Neural progenitor cell (in vitro differentiated cells): ENCODE results near the gene NAALADL1. TPM values are rescaled to one million over a fixed set of nuclear protein-coding genes. Genes with fewer than 3 reads are reported as not detected.

Experiments
- DNase-seq: peaks from one replicate; pipeline ENCODE4 v3.0.0-alpha.2; 2016; ENCODE audit warnings: low spot score
- H2AFZ ChIP-seq: fragments of 200-600 bp; sonication (generic); replicated peaks from 2 replicates; pipeline ENCODE4 v1.6.1; 2016; ENCODE audit warnings: antibody characterized with exemption
- H3F3A ChIP-seq: fragments of 200-600 bp; sonication (generic); 2 replicates; pipeline ENCODE4 v1.6.1; 2016; ENCODE audit warnings: antibody characterized with exemption, low read depth
- H3K27ac ChIP-seq: fragments of 200-600 bp; sonication (generic); 2 replicates; pipeline ENCODE4 v1.5.1; 2016; ENCODE audit warnings: mild to moderate bottlenecking
- H3K27me3 ChIP-seq: fragments of 200-600 bp; sonication (generic); 2 replicates; pipeline ENCODE4 v1.6.1; 2016; ENCODE audit warnings: mild to moderate bottlenecking, moderate library complexity
- H3K36me3 ChIP-seq: fragments of 200-600 bp; sonication (generic); 2 replicates; pipeline ENCODE4 v1.5.1; 2016
- H3K4me1 ChIP-seq: fragments of 200-600 bp; sonication (generic); 2 replicates; pipeline ENCODE4 v1.6.1; 2016; ENCODE audit warnings: mixed run types
- H3K4me2 ChIP-seq: fragments of 200-600 bp; sonication (generic); 2 replicates; pipeline ENCODE4 v1.6.1; 2016
- H3K4me3 ChIP-seq: fragments of 200-600 bp; sonication (generic); 2 replicates; pipeline ENCODE4 v1.5.1; 2016
- H3K79me2 ChIP-seq: fragments of 200-600 bp; sonication (generic); 2 replicates; pipeline ENCODE4 v1.6.1; 2016; ENCODE audit warnings: low read depth
- H3K9ac ChIP-seq: fragments of 200-600 bp; sonication (generic); 2 replicates; pipeline ENCODE4 v1.6.1; 2016
- H3K9me3 ChIP-seq: fragments of 200-600 bp; sonication (generic); 2 replicates; pipeline ENCODE4 v1.5.1; 2016; ENCODE audit warnings: low read depth
- H4K20me1 ChIP-seq: fragments of 200-600 bp; sonication (generic); 2 replicates; pipeline ENCODE4 v1.6.1; 2016; ENCODE audit warnings: low read depth
- H3K27ac Mint-ChIP-seq: 3 replicates; pipeline ENCODE4 v1.8.0; 2021; ENCODE audit warnings: mixed read lengths
- H3K27me3 Mint-ChIP-seq: 2 replicates; pipeline ENCODE4 v1.8.0; 2022; ENCODE audit warnings: low read depth, mild to moderate bottlenecking, inconsistent platforms, moderate library complexity, mixed read lengths; ENCODE audit not compliant: insufficient read depth
- H3K36me3 Mint-ChIP-seq: 3 replicates; pipeline ENCODE4 v1.8.0; 2021; ENCODE audit warnings: mixed read lengths
- H3K4me1 Mint-ChIP-seq: 3 replicates; pipeline ENCODE4 v1.8.0; 2021; ENCODE audit warnings: mixed read lengths
- H3K4me3 Mint-ChIP-seq: 3 replicates; pipeline ENCODE4 v1.8.0; 2021; ENCODE audit warnings: mild to moderate bottlenecking, moderate library complexity, mixed read lengths
- H3K9me3 Mint-ChIP-seq: 3 replicates; pipeline ENCODE4 v1.8.0; 2020; ENCODE audit warnings: mixed read lengths
- CTCF ChIP-seq: fragments of 200-600 bp; sonication (generic); IDR thresholded peaks from 2 replicates; pipeline ENCODE4 v1.5.1; 2017; ENCODE audit warnings: antibody characterized with exemption, mild to moderate bottlenecking
- EZH2 ChIP-seq: fragments of 200-600 bp; sonication (generic); IDR thresholded peaks from 2 replicates; pipeline ENCODE4 v1.6.1; 2017; ENCODE audit warnings: antibody characterized with exemption, mild to moderate bottlenecking, moderate library complexity
- EZH2phosphoT487 ChIP-seq: fragments of 200-600 bp; sonication (generic); IDR thresholded peaks from 2 replicates; pipeline ENCODE4 v1.6.1; 2017; ENCODE audit warnings: antibody characterized with exemption
- total RNA-seq: library from RNA; depleted of rRNA; stranded (reverse); fragments of >200 nt; gene quantifications from 2 replicates; pipeline ENCODE4 v1.2.3, GENCODE V29; 2015; ENCODE audit warnings: low replicate concordance

Gene NAALADL1
- total RNA-seq, 1 donor from 2014 or later: 0.80 TPM

DNA sequence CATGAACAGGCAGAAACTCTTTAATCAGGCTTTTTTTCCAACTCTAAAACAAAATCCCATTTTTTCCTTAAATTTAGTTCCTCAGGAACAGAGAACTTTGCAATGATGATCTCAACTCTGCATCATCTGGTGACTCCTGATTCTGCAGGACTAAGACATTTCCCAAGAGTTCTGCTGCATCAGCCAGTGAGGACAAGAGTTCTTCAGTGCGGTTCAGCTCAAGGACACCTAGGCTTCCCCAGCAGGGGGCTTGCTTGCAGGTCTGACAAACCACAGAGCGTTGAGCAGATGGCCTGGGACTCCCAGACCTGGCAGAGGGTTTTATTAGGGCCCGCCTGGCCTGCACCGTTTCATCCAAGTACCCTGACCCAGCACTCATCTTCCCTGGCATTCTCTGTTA, 19.1 kb upstream of the NAALADL1 start:
- Histone ChIP-seq H3F3A (peaks cover 17% of the 10 kb centered on the region), H3K27me3 (no peaks in the 10 kb centered on the region), H3K4me2 (no peak overlapping the region), H3K4me1 (peaks cover under 1% of the 10 kb centered on the region), H4K20me1 (peaks cover 16% of the 10 kb centered on the region), H3K9me3 (no peaks in the 10 kb centered on the region), H3K27ac (no peak overlapping the region), H3K36me3 (peaks cover 5% of the 10 kb centered on the region), H2AFZ (no peak overlapping the region), H3K4me3 (no peak overlapping the region), H3K79me2 (peaks cover 45% of the 10 kb centered on the region), H3K9ac (no peak overlapping the region)
- Mint-ChIP-seq H3K4me1 (peaks cover 17% of the 10 kb centered on the region), H3K36me3 (peaks cover 34% of the 10 kb centered on the region), H3K27ac (no peak overlapping the region), H3K27me3 (peaks cover 2% of the 10 kb centered on the region), H3K9me3 (no peaks in the 10 kb centered on the region), H3K4me3 (no peak overlapping the region)
- no peak for DNase-seq
- TF ChIP-seq CTCF (no peak), EZH2phosphoT487 (no peak), EZH2 (no peak)

DNA sequence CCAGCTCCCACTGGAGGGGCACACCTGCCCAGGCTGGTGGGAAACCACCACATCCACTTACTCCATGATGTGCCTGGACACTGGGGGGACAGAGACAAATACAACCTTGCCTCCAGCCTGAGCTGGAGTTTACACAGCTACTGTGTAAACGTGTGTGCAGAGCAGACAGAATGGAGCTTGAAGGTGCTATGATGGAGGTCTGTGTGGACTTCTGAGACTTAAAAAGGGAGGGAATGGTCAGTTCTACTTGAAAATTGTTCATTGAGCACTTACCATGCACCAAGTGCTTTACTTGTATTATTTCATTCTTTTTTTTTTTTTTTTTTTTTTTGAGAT, 14.2 kb upstream of the NAALADL1 start:
- H3F3A ChIP-seq: no peaks in the 10 kb centered on the region
- no peaks in the 10 kb centered on the region for H3K9me3 Mint-ChIP-seq
- H3K27me3 ChIP-seq: no peaks in the 10 kb centered on the region
- no peak overlapping the region for H3K27ac Mint-ChIP-seq
- H3K9me3 ChIP-seq: no peaks in the 10 kb centered on the region
- H3K4me1 Mint-ChIP-seq: peaks cover 4% of the 10 kb centered on the region
- H3K27ac ChIP-seq: no peak overlapping the region
- H3K36me3 ChIP-seq: no peaks in the 10 kb centered on the region
- no peaks in the 10 kb centered on the region for H3K4me1 ChIP-seq
- peaks cover 3% of the 10 kb centered on the region for H3K27me3 Mint-ChIP-seq
- TF ChIP-seq EZH2: no peak
- TF ChIP-seq CTCF: no peak
- no peak for TF ChIP-seq EZH2phosphoT487
- no peak overlapping the region for H2AFZ ChIP-seq
- H3K36me3 Mint-ChIP-seq: peaks cover 14% of the 10 kb centered on the region
- peaks cover 8% of the 10 kb centered on the region for H3K79me2 ChIP-seq
- H3K4me2 ChIP-seq: no peak overlapping the region
- no peak overlapping the region for H3K9ac ChIP-seq
- no peak for DNase-seq
- H3K4me3 Mint-ChIP-seq: no peak overlapping the region
- H4K20me1 ChIP-seq: peaks cover 3% of the 10 kb centered on the region
- no peak overlapping the region for H3K4me3 ChIP-seq

DNA sequence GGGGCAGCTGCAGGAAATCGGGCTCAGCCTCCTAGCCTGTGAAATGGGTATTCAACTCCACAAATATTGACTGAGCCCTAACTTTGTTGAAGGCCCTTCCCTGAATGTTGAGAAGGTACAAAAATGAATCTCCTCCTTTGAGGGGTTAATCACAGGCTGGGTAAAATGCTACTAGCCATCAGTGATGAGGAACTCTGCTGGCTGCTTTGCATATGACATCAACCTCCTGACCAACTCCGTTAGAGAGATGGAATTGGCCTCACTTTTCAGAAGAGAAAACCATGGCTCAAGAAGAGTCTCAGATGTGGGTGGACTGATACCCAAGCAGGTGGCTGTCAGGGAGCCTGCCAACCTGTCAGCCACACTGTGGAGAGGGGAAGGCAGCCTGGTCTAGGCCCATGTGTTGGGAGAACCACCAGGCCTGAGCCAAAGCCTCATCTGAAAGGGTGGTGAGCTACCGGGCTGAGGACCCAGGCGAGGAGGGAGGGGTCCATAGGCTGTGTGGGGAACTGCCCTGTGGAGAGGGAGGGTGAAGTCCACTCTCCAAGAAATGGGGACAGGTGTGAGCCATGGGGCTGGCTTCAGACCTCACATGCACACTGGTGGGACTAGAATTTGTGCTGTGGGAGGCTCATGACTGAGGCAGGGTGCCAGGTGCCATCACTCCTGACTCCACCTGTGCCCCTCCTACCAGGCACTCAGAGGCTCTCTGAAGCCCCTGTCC, 13.7 kb upstream of the NAALADL1 start:
- Histone ChIP-seq H3K4me2 (no peak overlapping the region), H3K9me3 (no peaks in the 10 kb centered on the region), H3K27me3 (no peaks in the 10 kb centered on the region), H2AFZ (no peak overlapping the region), H3K4me1 (peaks cover 5% of the 10 kb centered on the region), H3K9ac (no peak overlapping the region), H4K20me1 (no peaks in the 10 kb centered on the region), H3K27ac (no peak overlapping the region), H3K4me3 (no peak overlapping the region), H3K79me2 (peaks cover 3% of the 10 kb centered on the region), H3F3A (peaks cover 1% of the 10 kb centered on the region), H3K36me3 (no peaks in the 10 kb centered on the region)
- no peak for DNase-seq
- TF ChIP-seq EZH2 (no peak), CTCF (no peak)
- Mint-ChIP-seq H3K4me1 (peaks cover 6% of the 10 kb centered on the region), H3K4me3 (no peak overlapping the region), H3K9me3 (no peaks in the 10 kb centered on the region), H3K27ac (no peak overlapping the region), H3K27me3 (peaks cover 3% of the 10 kb centered on the region), H3K36me3 (peaks cover 9% of the 10 kb centered on the region)
